Dedifferentiated amniotic fluid mesenchymal stem cell (primary cell): ENCODE data around the gene CUL4A.
"Not testable (repeated sequence)": the region's sequence is repeated elsewhere in the genome, so short reads cannot be mapped to it uniquely, and the experiment has no call there.

ENCODE experiments used
- DNase-seq: peaks from one replicate; pipeline ENCODE4 v3.0.0-alpha.2; 2016; ENCODE audit errors: extremely low spot score

Gene CUL4A

DNA sequence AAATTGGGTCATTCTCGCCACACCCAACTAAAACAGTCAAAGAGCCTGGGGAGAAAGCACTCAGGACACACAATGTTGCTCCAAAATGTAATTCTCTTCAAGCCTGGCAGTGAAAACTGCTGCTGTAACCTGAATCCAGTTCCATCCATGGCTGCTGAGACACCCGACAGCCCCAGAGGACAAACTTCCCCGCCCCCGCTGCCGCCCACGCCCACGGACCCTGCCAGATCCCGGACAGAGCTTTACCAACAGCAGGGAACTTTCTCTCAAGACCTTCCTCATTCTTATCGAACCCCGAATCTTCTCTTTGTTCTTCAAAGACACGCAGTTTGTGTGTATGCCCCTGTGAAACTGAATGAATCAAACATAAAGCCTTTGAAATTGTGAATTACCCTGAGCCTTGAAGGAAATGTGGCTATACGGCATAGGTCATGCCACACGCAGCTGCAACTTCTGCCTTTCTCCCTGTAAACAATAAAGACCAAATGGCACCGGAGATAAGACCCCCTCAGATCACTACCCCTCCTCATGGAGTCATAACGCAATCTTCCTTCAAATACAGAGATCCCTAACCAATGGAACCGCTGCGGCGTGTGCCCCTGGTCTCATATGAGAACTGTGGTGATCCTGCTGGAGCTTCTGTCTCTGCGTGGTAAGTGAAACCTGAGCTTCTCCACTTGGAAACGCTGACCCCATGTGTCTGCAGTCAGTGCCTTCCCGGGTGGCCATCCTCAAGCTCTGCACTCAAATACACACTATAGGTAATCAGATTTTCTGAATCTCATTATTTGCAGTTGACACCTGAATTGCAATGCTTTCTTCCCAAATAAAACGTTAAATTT, 82.8 kb downstream of the CUL4A start:
- DNase-seq, result peak; percentile 54

DNA sequence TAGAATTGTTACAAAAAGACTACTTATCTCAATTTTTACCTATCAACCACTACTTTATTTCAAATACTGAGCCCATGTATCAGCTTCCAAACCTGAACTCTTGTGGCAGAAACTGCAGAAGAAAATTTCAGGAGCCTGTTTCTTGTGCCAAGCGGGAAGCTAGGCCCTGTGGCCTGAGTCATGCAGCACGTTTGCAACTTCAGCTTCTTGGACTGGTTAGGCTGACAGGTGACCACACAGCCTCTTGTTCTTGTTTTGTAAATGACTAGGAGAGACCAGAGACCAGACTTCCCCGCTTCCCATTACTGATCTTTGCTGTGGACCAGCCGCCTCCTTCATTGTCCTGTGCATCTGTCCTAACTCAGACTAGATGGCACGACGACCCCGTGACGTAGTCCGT, 84.3 kb downstream of the CUL4A start:
- DNase-seq, result no peak

DNA sequence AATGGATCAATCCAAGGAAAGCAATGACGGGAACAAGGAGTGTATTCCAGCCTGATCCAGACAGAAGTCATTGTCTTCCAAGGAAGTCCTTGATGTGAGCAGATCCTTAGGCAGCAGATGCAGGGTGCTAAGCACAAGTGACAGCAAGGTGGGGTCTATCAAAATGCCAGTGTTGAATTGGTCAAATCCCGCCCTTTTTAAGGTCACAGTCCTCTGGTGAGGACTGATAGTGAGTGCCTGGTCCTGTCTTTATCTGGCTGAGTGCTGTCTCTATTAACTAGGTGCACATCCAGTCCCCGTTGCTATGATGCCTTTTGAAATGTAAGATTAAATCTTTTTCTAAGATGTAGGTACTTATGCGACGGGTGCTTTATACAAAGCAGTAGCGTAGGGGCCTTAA, 86.4 kb downstream of the CUL4A start:
- no peak for DNase-seq

DNA sequence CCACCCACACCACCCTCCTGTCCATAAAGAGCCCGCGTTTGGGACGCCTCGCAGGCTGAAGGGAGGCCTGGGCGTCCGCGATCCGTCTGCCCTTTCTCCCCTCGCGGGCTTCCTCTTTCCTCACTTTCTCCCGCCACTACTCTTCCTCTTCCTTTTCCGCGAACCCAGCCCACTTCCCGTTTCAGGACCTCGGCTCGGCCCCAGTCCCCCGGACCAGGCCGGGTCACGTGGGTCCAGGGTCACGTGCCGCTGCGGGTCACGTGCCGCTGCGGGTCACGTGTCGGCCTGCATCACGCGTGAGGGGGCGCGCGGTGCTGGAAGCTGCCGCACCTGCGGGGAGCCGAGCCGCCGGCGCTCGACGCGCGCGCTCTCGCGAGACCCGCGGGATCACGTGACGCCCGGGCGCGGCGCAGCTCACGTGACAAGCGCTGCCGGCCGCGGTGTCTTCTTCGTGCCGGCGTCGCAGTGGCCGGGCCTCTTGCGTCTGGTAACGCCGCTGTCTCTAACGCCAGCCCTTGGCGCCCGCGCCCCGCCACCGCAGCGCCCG, 87.5 kb downstream of the CUL4A start, which contains the start of gene LAMP1:
LAMP1 (plus strand) TSS at position 417 of the 547 bp plus-strand sequence. CDS start 196 bp downstream, outside the sequence.
- DNase-seq, result peak; percentile 90

DNA sequence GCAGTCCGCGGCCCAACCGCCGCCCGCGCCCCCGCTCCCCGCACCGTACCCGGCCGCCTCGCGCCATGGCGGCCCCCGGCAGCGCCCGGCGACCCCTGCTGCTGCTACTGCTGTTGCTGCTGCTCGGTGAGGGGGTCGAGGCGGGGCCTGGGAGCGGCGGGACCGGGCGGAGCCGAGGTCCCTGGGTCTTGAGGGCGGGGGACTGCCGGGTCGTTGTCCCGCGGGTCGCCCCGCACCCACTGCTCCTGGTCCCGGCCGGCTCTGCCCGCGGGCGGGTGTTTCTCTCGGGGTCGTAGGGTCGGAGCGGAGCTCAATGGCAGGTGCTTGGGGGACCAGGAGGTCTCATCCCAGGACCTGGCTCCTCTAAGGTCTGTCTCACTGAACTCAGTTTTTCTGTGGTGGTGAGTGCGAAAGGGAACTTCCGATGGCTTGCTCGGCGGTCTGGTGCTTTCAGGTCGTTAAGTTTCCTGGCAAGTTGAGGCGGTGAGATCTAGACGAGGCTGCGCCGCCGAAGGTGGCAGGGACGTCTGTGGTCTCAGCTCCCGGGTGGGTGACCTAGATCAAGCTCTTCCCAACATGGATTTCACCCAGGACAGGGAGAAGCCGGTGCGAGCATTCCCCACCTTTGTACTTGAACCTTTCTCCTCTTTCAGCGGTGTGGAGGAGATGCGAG, 88.1 kb downstream of the CUL4A start:
- no peak for DNase-seq

DNA sequence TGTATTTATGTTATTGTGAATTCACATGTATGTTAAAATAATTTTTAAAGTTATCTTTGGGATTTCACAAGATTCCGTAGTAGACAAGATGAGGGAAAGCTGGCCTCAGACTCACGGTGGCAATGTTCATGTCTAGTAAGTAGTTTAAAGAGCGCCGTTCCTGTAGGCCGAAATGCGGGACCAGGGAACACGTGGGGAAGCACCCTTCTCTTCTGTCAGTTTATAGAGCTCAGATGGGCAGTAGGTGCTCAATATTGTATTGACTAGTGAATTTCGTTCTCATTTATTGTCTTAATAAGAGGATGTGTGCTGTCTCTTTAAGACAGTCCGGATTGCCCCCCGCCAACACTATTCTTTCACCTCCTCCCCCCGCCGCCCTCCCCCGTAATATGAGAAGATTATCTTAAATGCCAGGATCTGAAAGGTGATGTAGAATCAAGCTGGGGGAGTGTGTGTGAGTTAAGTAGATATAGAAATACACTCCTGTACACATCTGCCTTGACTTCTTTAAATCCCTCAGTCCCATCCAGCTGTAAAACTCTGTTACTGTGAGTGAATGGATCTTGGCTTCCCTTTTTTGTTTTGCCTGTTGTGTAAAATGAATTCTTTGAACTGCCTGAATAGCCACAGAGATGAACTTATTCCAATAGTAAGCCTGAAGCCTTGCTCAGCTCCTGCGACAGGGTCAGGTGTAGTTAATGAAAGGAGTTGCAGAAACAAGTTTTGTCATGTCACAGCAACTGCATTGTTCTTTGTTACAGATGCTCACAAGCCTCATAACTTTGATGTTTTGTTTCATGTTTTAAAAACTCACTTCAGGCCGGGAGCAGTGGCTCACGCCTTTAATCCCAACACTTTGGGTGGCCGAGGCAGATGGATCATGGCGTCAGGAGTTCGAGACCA, 88.9 kb downstream of the CUL4A start:
- no peak for DNase-seq

DNA sequence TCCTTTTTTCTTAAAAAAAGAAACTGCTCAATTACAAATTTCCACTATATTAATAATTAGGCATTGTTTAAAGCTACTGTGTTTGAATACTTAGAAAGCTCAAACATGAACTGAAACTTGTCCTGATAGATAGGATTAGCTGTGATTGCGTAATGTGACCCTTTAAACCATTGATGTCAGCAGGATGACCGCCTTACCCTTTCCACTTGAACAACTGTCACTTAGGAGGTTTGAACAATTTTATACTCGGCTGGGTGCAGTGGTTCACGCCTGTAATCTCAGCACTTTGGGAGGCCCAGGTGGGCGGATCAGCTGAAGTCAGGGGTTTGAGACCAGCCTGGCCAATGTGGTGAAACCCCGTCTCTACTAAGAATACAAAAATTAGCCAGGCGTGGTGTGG, 90.5 kb downstream of the CUL4A start:
- no peak for DNase-seq

DNA sequence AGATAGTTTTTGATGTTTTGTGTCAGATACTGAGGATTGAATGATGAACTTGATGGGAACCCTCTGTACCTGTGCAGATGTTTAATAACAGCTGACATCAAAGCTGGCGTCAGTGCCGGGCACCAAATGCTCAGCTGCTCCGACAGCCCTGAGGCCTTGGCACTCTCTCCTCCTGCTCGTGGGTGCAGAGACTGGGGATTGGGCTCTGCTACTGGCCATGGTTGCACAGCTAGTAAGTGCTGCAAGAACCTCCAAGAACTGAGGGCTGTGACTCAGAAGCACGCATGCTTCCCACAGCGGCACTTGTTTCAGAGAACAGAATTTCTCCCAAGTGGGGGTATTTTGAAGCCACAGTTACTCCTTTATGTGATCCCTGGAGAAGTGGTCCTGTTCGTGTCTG, 93.6 kb downstream of the CUL4A start:
- no peak for DNase-seq

DNA sequence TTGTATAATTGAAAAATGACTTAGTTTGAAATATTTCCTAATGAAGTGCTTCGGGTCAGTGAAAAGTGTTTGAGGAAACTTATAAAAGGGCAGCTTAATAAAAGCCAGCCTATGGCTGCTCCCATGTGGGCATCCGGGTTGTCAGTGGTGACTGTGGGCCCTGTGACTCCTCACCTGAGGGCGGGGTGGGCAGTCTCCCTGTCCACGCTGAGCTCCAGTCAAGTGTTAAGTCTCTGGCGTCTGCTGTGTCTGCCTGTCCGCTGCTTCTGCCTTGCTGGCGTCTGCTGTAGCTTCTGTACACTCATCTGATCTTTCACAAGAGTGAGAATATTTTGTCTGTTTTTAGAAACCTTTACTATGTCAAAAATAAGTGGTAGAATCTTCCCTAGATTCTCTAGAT, 94.7 kb downstream of the CUL4A start:
- DNase-seq, result no peak

DNA sequence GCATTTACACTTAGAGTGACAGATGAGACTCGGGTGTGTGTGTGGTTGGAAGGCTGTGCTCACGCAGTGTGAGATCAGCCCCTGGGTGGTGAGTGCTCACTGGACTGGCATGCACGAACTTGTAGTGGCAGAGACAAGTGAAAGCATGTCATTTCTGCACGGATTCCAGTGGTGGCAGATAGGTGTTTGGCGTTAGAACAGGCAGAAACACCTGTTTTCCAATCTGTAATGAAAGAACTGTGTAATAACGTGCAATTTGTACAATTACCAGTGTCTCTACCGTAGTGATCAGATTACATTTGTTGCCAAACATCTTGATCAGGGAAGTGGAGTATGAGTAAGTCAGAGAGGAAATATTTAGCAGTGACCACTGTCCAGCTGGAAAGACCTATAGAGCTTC, 95.8 kb downstream of the CUL4A start:
- no peak for DNase-seq

DNA sequence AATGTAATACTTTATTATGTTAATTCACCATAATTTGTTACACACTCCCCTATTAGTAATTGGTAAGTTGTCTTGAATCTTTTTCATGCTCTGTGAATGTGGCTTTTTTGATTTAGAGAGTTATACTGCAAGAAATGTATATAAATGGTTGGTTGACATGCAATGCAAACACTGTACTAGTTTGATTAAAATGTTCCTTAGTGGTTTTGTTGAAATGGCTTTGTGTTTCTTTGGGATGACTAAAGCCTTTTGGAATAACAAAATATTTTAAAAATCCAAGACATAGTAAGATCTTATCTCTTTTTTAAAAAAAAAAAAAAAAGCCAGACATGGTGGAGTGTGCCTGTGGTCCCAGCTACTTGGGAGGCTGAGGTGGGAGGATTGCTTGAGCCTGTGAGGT, 98.1 kb downstream of the CUL4A start:
- DNase-seq, result no peak

DNA sequence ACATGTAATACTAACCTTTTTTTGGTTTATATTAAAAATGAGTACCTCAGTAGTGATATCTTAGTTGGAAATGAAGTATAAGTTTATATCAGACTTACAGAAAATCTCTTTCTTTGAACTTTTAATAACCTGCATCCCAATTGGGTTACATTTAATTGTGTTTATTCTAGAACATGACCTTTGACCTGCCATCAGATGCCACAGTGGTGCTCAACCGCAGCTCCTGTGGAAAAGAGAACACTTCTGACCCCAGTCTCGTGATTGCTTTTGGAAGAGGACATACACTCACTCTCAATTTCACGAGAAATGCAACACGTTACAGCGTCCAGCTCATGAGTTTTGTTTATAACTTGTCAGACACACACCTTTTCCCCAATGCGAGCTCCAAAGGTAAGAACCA, 100.1 kb downstream of the CUL4A start:
- DNase-seq, result no peak

DNA sequence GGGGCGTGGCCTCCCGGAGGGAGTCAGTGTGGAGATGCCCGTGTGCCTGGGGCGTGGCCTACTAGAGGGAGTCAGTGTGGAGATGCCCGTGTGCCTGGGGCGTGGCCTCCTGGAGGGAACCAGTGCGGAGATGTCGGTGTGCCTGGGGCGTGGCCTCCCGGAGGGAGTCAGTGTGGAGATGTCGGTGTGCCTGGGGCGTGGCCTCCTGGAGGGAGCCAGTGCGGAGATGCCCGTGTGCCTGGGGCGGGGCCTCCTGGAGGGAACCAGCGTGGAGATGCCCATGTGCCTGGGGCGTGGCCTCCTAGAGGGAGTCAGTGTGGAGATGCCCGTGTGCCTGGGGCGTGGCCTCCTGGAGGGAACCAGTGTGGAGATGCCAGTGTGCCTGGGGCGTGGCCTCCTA, 104.7 kb downstream of the CUL4A start:
- DNase-seq, result not testable (repeated sequence)

DNA sequence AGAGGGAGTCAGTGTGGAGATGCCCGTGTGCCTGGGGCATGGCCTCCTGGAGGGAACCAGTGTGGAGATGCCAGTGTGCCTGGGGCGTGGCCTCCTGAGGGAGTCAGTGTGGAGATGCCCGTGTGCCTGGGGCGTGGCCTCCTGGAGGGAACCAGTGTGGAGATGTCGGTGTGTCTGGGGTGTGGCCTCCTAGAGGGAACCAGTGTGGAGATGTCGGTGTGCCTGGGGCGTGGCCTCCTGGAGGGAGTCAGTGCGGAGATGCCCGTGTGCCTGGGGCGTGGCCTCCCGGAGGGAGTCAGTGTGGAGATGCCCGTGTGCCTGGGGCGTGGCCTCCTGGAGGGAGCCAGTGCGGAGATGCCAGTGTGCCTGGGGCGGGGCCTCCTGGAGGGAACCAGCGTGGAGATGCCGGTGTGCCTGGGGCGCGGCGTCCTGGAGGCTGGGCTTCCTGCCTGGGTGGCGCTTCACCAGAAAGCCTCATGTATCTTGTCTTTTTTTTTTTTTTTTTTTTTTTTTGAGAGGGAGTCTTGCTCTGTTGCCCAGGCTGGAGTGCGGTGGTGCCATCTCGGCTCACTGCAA, 105.6 kb downstream of the CUL4A start:
- DNase-seq, result not testable (repeated sequence)

DNA sequence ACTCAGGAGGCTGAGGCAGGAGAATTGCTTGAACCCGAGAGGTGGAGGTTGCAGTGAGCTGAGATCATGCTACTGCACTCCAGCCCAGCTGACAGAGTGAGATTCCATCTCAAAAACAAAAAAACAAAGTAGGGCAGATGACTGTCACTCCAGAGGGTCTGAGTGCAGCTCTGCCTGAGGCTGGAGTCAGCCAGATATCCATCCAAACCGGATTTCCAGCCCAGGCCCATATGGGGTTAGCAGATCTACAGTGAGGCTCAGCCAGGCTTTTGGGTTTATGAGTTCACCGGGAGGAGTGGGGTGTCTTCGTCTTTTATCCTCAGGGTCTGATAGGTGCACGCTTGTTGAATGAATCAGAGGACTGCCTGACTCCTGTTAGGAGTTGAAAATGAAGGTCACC, 106.6 kb downstream of the CUL4A start:
- DNase-seq, result no peak
